HepG2 (cell line): Measurements from ENCODE around the gene PIM1. TPM values are rescaled to one million over a fixed set of nuclear protein-coding genes. Genes with fewer than 3 reads are reported as not detected.

Experiments
- ADNP ChIP-seq: sonication (generic); formaldehyde crosslinking; IDR thresholded peaks from 2 replicates; pipeline ENCODE4 v1.4.0; 2020; ENCODE audit warnings: missing genetic modification reagents
- ASH2L ChIP-seq: fragments of 300-600, 200-600 bp; sonication (generic); IDR thresholded peaks from 2 replicates; pipeline ENCODE4 v1.7.0; 2017; ENCODE audit warnings: low read depth, mild to moderate bottlenecking, moderate library complexity, mixed read lengths, low read length; ENCODE audit not compliant: insufficient read length
- BHLHE40 ChIP-seq: IDR thresholded peaks from 2 replicates; pipeline ENCODE4 v1.6.1; 2011; ENCODE audit warnings: low read length, improper control_type of control experiment
- BORCS8-MEF2B ChIP-seq: sonication (generic); formaldehyde crosslinking; IDR thresholded peaks from 2 replicates; pipeline ENCODE4 v1.8.0; 2022; ENCODE audit warnings: mild to moderate bottlenecking, missing genetic modification reagents
- EEA1 ChIP-seq: sonication (generic); formaldehyde crosslinking; IDR thresholded peaks from 2 replicates; pipeline ENCODE4 v1.5.1; 2020; ENCODE audit warnings: mild to moderate bottlenecking, missing genetic modification reagents, borderline replicate concordance
- ELF1 ChIP-seq: sonication (generic); formaldehyde crosslinking; IDR thresholded peaks from 2 replicates; pipeline ENCODE4 v1.4.0; 2020; ENCODE audit warnings: missing genetic modification reagents
- HDAC2 ChIP-seq: sonication (generic); formaldehyde crosslinking; IDR thresholded peaks from 2 replicates; pipeline ENCODE4 v1.4.0; 2020; ENCODE audit warnings: missing genetic modification reagents
- JDP2 ChIP-seq: sonication (generic); formaldehyde crosslinking; IDR thresholded peaks from 2 replicates; pipeline ENCODE4 v1.8.1; 2022; ENCODE audit warnings: missing genetic modification reagents, borderline replicate concordance
- KMT2A ChIP-seq: sonication (generic); formaldehyde crosslinking; IDR thresholded peaks from 2 replicates; pipeline ENCODE4 v1.4.0; 2020; ENCODE audit warnings: missing genetic modification reagents
- MTF2 ChIP-seq: sonication (generic); formaldehyde crosslinking; IDR thresholded peaks from 2 replicates; pipeline ENCODE4 v1.5.0; 2020; ENCODE audit warnings: missing genetic modification reagents, borderline replicate concordance
- NONO ChIP-seq, 2 experiments: fragments of 450-650 bp in 1 of 2; sonication (generic) in 1 of 2; formaldehyde crosslinking in 1 of 2; IDR thresholded peaks in 1 of 2; conservative IDR thresholded peaks in 1 of 2; 2 replicates each; pipeline versions ENCODE4 v1.6.1 to v1.8.0; 2017 to 2022; ENCODE audit warnings: mild to moderate bottlenecking in 1 of 2, missing genetic modification reagents in 1 of 2, moderate library complexity in 1 of 2
- RBAK ChIP-seq: sonication (generic); formaldehyde crosslinking; IDR thresholded peaks from 2 replicates; pipeline ENCODE4 v1.5.1; 2020; ENCODE audit warnings: mild to moderate bottlenecking, missing genetic modification reagents
- SNAI1 ChIP-seq: sonication (generic); formaldehyde crosslinking; IDR thresholded peaks from 2 replicates; pipeline ENCODE4 v1.5.0; 2020; ENCODE audit warnings: mild to moderate bottlenecking, missing genetic modification reagents, borderline replicate concordance
- ZBTB25 ChIP-seq: IDR thresholded peaks from 2 replicates; pipeline ENCODE4 v1.6.1; 2018; ENCODE audit warnings: missing genetic modification reagents
- ZBTB42 ChIP-seq: sonication (generic); formaldehyde crosslinking; IDR thresholded peaks from 2 replicates; pipeline ENCODE4 v1.5.0; 2020; ENCODE audit warnings: mild to moderate bottlenecking, missing genetic modification reagents
- ZBTB44 ChIP-seq: sonication (generic); formaldehyde crosslinking; IDR thresholded peaks from 2 replicates; pipeline ENCODE4 v1.4.0; 2020; ENCODE audit warnings: missing genetic modification reagents
- ZNF160 ChIP-seq: sonication (generic); formaldehyde crosslinking; IDR thresholded peaks from 2 replicates; pipeline ENCODE4 v1.8.0; 2022; ENCODE audit warnings: mild to moderate bottlenecking, inconsistent platforms, missing genetic modification reagents
- ZNF275 ChIP-seq: sonication (generic); formaldehyde crosslinking; IDR thresholded peaks from 2 replicates; pipeline ENCODE4 v1.8.0; 2022; ENCODE audit warnings: missing genetic modification reagents, mild to moderate bottlenecking, inconsistent platforms, borderline replicate concordance
- ZNF282 ChIP-seq: fragments of 450-650 bp; IDR thresholded peaks from 2 replicates; pipeline ENCODE4 v1.6.1; 2018; ENCODE audit not compliant: partially characterized antibody
- ZNF292 ChIP-seq: sonication (generic); formaldehyde crosslinking; IDR thresholded peaks from 2 replicates; pipeline ENCODE4 v1.8.1; 2022; ENCODE audit warnings: mild to moderate bottlenecking, low read depth, missing genetic modification reagents, borderline replicate concordance
- ZNF354B ChIP-seq: sonication (generic); formaldehyde crosslinking; IDR thresholded peaks from 2 replicates; pipeline ENCODE4 v1.8.0; 2022; ENCODE audit warnings: mild to moderate bottlenecking, missing genetic modification reagents
- ZNF468 ChIP-seq: sonication (generic); formaldehyde crosslinking; IDR thresholded peaks from 2 replicates; pipeline ENCODE4 v1.8.0; 2022; ENCODE audit warnings: mild to moderate bottlenecking, moderate library complexity, missing genetic modification reagents
- ZNF510 ChIP-seq: sonication (generic); formaldehyde crosslinking; IDR thresholded peaks from 2 replicates; pipeline ENCODE4 v1.4.0; 2020; ENCODE audit warnings: low read depth, mild to moderate bottlenecking, missing genetic modification reagents
- ZNF512 ChIP-seq: sonication (generic); formaldehyde crosslinking; IDR thresholded peaks from 2 replicates; pipeline ENCODE4 v1.4.0; 2020; ENCODE audit warnings: mild to moderate bottlenecking, missing genetic modification reagents
- ZNF678 ChIP-seq: sonication (generic); formaldehyde crosslinking; IDR thresholded peaks from 2 replicates; pipeline ENCODE4 v1.4.0; 2020; ENCODE audit warnings: mild to moderate bottlenecking, missing genetic modification reagents
- ZNF766 ChIP-seq: sonication (generic); formaldehyde crosslinking; IDR thresholded peaks from 2 replicates; pipeline ENCODE4 v1.5.0; 2020; ENCODE audit warnings: missing genetic modification reagents, borderline replicate concordance
- ZNF850 ChIP-seq: sonication (generic); formaldehyde crosslinking; conservative IDR thresholded peaks from 2 replicates; pipeline ENCODE4 v1.9.0; 2021; ENCODE audit warnings: mild to moderate bottlenecking, missing genetic modification reagents
- polyA plus RNA-seq, 8 experiments: library from polyadenylated mRNA; depleted of rRNA in 3 of 8; stranded (reverse) in 7 of 8; unstranded in 1 of 8; fragments of >200 nt; fragmentation: Illumina TruSeq in 4 of 8; extraction: Trizol in 4 of 8; gene quantifications; 2 replicates each; pipeline versions ENCODE4 v1.2.1 to v1.2.3, GENCODE V29; 2011 to 2016; ENCODE audit warnings: low read depth in 4 of 8, missing spikeins in 1 of 8, mixed read lengths in 1 of 8; ENCODE audit not compliant: insufficient read depth in 1 of 8
- total RNA-seq, 5 experiments: library from RNA; depleted of rRNA; stranded (reverse); fragments of >200 nt; fragmentation: Illumina TruSeq; extraction: Trizol; gene quantifications; 2 replicates each; pipeline ENCODE4 v1.2.3, GENCODE V29; 2016; ENCODE audit warnings: low read depth in 1 of 5

Gene PIM1
- total and polyA plus RNA-seq, 2 of the 13 experiments (the other 11 are each of a cell fraction or from before 2014, with no cell fraction given), result 29.4 to 117 TPM

GRCh38 chr6:37207903-37208456 is 38.0 kb downstream of the PIM1 start (continued):
- TF ChIP-seq ZBTB44 (CRISPR knock-in tag) (no peak), BORCS8-MEF2B (CRISPR knock-in tag) (0 out of 2 replicates have a peak, but pooled peaks have one; percentile 49), JDP2 (CRISPR knock-in tag) (no peak), ELF1 (CRISPR knock-in tag) (no peak), ZNF468 (CRISPR knock-in tag) (no peak), ZNF160 (CRISPR knock-in tag) (no peak), ZNF292 (CRISPR knock-in tag) (no peak), KMT2A (no peak), ZNF850 (no peak), ADNP (CRISPR knock-in tag) (no peak), ZNF282 (no peak), ZNF510 (CRISPR knock-in tag) (no peak), HDAC2 (CRISPR knock-in tag) (peak; percentile 31; the same call in 1 of the 2 replicates), ZNF678 (CRISPR knock-in tag) (no peak), ZNF766 (CRISPR knock-in tag) (no peak), ASH2L (no peak), MTF2 (CRISPR knock-in tag) (peak; percentile 73; the same call in 1 of the 2 replicates), BHLHE40 (no peak), EEA1 (CRISPR knock-in tag) (no peak), ZBTB25 (CRISPR knock-in tag) (0 out of 2 replicates have a peak, but pooled peaks have one; percentile 61), ZNF275 (CRISPR knock-in tag) (no peak), ZNF354B (CRISPR knock-in tag) (no peak), ZNF512 (CRISPR knock-in tag) (no peak), ZBTB42 (CRISPR knock-in tag) (no peak), RBAK (CRISPR knock-in tag) (no peak), SNAI1 (CRISPR knock-in tag) (no peak), NONO (IDR thresholded peaks at IDR 0.05) (no peak), NONO (CRISPR knock-in tag; conservative IDR thresholded peaks at IDR 0.05) (no peak)
